GM12891 (cell line): Measurements from ENCODE around the gene CACNG7.

Experiments used
- POLR2A ChIP-seq: IDR thresholded peaks from 2 replicates; pipeline ENCODE4 v1.6.1; 2011; ENCODE audit warnings: low read depth, low read length, control low read depth
- TAF1 ChIP-seq: IDR thresholded peaks from 2 replicates; pipeline ENCODE4 v1.6.1; 2011; ENCODE audit warnings: low read depth, low read length, control low read depth

DNA sequence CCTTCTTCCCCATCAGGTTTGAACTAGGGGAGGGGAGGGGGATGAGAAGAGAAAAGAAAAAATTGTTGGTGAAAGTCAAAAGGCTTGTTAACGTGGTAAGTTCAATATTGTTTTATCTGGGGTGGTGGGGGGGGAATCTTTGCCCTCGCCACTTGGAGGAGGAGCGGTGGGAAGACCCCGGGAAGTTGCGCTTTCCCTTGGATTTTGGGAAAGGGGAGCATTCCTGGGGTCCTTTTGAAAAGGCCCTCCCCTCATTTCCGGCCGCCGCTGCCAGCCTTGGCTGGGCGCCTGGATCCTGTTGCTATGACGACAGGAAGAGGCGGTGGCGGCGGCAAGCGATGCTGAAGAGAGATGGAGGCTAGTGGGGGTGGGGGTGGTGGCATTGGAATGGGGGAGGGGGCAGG, 49.1 kb downstream of the CACNG7 start:
- TF ChIP-seq POLR2A (no peak), TAF1 (no peak)
